ENCODE measurements around the gene CEP170.

- TF ChIP-seq CTCF (IDR thresholded peaks at IDR 0.05): no peak
- TF ChIP-seq ZFX (IDR thresholded peaks at IDR 0.05; ENCODE audit: borderline replicate concordance): no peak
These were observed 39.6 kb upstream of the CEP170 start for GRCh38 chr1:243294723-243295121.
